HG02623 (cell line): ENCODE results near the gene AP2A1.

Experiments
- ATAC-seq: cut with Tn5 transposase; IDR thresholded peaks from one replicate; pipeline ENCODE4 v1.9.1; 2021; ENCODE audit warnings: moderate library complexity; ENCODE audit not compliant: unreplicated experiment

AP2A1 gene

DNA sequence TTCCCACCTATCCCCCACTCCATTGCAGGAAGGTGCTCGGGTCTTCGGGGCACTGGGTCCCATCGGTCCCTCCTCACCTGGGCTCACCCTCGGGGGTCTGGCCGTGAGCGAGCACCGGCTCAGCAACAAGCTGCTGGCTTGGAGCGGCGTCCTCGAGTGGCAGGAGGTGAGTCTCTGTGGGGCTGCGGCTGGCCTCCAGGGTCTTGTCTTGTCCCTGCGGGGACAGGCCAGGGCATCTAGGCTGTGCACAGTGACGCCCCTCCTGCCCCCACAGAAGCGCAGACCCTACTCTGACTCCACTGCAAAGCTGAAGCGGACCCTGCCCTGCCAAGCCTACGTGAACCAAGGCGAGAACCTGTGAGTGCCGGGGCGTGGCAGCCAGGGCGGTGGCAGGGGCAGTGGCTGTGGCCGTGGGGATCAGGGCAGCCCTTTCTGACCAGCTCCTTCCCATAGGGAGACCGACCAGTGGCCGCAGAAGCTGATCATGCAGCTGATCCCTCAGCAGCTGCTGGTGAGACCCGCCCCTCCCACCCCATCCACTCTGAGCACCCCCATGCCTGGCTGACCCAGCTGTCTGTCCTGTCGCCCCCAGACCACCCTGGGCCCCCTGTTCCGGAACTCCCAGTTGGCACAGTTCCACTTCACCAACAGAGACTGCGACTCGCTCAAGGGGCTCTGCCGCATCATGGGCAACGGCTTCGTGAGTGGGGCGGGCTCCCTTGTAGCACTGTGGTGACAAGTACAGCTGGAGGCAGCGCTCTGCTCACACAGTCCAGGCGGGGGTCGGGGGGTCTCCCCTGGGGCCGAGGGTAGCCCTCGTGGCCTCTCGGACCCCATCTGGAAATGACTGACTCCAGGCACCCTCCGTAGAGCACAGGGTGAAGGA lies 87.8 kb downstream of the AP2A1 start:
- no peak for ATAC-seq

DNA sequence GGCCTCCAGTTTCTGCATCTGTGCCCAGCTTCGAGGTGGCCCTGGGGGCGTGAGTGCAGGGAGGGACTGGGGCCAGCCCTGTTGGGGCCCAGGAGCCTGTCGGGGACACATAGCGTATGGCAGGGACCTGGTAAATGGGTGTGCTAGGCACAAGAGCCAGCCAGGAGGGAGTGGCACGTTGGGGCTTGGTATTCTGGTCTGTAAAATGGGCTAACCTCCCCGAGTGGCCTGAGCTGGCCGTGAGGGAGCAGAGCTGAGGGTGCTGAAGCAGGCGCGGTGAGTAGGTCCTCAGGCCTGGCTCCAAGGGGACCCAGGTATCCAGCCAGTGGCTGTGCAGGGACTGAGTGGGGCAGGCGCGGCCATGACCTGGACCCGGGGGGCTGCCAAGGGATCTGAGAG lies 88.5 kb downstream of the AP2A1 start:
- no peak for ATAC-seq

DNA sequence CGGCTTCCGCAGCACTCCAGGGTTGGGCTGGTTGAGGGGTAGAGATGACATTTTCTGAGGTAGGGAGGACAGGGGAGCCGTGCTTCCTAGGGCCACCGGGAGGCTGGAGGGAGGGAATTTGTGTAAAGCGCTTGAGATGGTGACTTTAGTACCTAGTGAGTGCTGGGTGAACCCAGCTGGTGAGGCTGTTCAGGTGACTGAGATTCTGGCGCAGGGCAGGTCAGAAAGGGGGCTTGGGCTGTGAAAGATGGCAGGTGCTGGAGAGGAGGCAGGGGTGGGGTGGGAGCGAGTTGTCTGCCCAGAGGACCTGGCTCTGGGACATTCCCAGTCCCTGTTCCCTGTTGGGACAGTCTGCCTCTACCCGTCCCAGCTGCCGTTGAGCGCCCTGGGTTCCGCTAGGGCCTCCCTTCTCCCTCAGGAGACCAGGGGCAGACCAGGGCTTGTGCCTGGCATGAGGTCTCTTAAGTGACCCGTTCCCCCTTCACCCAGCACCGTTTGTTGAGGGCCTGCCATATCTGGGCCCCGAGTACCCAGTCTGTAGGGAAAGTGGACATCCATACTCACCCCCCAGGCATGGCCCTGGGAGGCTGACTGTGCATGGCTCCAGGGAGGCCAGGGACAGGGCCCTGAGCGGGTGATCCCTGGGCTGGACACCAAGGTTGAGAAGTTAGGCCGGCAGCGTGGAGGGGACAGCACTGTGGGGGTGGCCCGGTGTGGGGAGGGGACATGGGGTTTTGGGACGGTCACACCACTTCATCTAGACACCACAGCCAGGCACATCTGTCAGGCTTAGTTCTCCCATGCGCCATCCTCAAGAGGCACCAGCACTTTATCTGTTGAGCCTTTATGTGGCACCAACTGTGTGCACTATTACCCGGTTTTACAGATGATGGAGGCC lies 89.1 kb downstream of the AP2A1 start:
- no peak for ATAC-seq

GRCh38 chr19:49856574-49857021 lies 89.8 kb downstream of the AP2A1 start:
- no peak for ATAC-seq
